Ammon's horn (tissue), 1 donor: ENCODE results near the gene DMD.
A peak's percentile ranks its signal among the peaks of the same experiment; 100 is the strongest.

Experiments
- DNase-seq: peaks from one replicate; pipeline ENCODE4 v3.0.0-alpha.2; 2016; ENCODE audit warnings: low spot score

Gene DMD

DNA sequence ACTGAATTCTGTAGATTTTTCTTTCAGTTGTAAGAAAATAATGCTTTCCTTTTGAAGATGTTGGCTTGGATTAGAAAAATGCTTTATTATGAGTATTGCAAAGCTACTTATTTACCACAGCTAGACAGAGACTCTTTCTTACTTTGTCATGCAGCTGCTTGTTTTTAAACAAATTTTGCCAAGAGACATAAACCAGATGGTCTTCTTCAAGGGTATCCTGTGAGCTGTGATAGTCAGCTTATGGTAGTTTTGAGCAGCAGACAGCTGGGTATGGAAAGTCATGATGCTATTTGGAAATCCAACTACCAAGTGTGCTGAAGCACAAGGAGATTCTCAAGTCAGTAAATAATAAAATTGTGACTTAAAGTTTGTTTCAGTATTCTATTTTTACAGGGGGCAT is 941.5 kb downstream of the DMD start:
- no peak for DNase-seq

DNA sequence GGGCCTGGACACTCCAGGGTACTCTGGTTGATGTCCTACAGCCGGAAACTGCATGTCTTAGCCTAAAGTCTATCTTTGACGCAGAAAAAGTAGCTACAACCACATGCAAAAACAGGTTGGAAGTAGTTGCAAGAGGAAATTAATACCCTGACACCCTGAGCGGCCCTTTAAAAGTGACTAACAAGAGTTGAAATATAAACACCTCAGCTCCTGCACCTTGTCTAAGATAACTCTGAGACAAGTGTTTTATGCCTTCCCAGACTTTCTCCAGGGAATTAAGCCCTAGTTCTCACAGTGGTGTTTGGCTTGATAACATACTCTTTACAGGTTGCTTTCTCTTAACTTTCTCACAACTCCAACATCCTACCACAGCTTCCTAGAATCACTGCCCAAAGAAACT is 943.1 kb downstream of the DMD start:
- no peak for DNase-seq

DNA sequence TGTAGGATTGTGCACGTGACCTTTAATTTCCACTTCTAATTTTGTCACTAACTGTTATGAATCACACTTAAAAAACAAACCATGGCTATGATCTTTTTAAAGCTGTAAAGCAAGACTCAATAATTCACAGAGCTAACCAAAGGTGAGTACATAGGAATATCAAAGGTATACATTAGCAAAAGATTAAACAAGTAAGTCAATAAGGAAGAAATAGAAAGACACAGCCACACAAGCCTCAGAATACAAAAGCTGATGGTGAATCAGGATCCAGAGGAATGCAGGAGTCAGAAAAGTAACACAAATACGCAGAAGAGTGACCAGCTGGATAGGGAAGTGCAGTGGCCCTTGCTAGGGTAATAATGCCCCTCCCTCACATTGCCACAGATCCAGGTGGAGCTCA is 943.6 kb downstream of the DMD start:
- DNase-seq: no peak

DNA sequence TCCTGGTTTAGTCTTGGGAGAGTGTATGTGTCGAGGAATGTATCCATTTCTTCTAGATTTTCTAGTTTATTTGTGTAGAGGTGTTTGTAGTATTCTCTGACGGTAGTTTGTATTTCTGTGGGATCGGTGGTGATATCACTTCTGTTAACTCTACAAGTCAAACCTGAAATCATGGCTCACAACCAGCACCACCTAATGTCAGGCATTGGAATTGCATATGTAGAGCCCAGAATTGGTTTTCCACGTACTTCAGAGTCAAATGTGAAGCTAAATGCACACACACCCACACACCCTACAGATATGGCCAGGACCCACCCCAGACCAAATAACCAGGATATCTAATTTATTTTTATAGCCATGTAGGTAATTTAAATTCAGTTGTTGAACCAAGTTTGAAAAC is 964.7 kb downstream of the DMD start:
- DNase-seq: peak; percentile 6

DNA sequence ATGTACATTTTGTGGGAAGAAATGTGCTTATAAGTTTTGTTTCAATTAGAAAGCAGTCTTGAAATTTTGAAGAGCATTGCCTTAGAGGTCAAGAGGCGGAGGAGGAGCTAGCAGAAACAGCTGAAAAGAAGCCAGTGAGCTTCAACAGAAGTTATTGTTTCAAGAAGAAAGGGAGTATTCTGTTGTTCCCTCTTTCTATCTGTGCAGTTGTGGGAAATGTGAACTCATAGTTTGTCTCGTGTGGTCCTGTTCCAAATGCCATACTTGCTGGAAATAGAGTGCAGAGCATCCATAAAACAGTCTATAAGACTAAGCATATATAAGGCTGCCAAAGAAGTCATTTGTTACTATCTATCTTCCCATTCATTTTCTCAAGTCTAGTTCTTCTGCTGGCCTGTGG is 1015.7 kb downstream of the DMD start:
- peak; percentile 70 for DNase-seq

DNA sequence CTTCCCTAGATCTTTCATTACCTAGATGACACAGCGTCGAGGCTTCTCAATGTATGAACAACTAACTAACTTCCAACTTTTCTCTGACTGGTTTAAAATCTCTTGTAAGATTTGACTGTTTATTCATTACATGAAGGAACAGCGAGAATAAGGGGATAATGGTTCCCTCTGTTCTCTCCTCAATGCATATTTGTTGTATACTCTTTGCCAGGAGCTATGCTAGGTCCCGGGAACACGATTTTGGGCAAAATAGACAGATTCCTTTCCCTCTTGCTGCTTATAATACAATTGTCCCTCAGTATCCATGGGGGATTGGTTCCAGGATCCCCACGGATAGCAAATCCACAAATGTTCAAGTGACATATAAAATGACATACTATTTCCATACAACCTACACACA is 1020.0 kb downstream of the DMD start:
- DNase-seq: no peak

DNA sequence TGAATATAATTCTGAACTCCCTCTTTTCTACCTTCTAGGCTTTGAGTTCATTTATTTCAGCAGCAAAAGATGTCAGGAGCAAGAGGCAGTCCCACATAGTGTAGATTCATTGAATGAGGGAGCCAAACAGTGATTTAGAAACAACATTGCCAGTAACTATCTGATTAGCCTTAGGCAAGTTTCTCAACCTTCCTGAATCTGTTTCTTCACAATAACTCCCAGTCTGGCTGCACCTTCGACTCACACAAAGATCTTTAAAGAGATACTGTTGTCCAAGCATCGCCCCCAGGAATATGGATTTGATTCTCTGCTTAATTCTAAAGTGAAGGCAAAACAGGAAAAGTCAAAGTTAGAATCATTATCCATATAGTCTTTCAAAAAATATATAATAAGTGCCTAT is 1026.2 kb downstream of the DMD start:
- no peak for DNase-seq

DNA sequence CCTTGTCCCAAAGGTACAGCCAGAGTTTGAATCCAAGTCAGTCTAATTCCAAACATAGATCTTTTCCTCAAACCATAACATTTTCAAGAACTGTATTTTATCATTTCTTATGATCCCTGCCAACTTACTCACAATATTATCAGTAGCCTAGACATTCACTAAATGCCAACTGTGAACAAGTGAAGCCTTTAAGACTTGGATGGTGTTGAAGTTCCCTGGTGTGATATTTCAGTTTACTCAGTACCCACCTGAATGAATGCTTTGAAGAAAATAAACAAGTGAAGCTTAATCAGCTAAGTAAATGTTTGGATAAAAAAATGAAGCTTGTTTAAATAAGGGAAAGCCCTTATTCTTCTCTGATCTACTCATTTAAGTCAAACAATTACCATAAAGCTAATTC is 1028.3 kb downstream of the DMD start:
- no peak for DNase-seq

DNA sequence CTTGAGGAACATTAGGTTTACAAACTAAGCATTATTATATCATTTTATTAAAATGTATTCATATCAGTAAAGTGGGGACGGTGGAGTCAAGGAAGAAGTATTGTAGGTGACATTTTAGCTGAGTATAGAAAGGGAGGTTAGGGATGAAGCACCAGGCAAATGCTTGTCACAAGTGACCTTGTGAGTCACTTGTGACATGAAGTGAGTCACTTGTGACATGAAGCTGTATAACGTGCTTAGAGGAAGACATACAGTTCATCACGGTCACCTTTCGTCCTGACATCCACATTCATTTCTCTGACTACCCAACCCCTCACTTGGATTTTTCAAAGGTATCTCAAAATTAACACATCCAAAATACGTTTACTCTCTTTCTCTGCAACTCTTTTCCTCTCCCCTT is 1034.8 kb downstream of the DMD start:
- no peak for DNase-seq

DNA sequence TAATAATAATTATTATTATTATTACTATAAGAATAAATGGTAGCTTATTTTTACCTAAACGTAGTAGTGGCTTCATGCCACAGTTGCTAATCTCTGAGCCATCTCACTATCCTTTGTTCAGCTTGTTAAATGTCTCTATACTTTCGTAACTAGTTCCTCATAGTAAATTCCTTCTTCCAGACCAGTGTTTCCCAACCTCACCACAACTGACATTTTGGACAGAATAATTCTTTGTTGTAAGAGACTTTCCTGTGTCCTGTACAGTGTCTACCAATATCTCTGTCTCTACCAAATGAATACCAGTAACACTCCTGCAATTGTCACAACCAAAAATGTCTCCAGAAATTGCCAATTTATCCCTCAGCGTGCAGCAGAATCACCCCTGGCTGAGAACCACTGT is 1040.9 kb downstream of the DMD start:
- no peak for DNase-seq

DNA sequence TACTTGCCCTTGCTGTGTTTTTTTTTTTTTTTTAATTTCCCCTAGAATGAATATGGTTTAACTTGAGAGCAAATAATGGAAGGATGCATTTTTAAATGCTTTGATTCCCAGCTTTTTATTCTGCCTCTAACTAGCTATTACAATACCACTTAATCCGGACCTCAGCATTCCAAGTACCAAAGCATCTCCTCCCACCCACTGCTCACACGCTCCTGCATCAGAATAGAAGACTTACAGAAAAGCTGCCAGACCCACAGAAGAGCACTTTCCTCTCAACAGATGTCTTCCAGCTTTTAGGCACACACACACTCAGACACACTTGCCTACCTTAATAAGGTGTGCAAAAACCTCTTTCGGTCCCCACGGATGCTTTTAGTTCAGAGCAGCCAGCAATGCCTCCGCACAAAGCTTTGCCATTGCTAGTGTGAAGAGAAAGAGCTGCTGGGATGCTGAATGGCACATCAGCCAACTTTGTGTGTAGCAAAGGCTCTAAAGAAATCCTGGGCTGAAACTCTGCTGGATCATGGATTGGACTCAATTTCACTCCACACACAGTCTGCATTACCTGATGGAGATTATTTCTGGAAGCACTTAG is 1056.2 kb downstream of the DMD start:
- DNase-seq: peak; percentile 36

DNA sequence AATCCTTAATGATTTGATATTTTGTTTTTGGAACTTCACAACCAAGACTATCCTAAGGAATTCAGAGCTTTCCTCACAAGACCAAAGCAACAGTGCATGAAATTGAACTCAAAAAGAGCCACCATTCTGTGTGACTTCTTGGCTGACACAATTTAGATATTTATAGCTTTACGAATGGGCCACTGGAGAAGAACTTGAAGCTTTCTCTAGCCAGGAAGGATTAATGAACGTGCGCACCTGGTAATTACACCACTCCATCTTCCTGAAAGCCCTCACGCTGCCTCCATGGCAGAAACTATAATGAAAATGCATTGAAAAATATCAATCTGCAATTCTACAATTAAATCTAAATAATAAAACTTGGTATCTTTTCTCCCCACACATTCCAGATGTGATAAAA is 1057.8 kb downstream of the DMD start:
- no peak for DNase-seq

DNA sequence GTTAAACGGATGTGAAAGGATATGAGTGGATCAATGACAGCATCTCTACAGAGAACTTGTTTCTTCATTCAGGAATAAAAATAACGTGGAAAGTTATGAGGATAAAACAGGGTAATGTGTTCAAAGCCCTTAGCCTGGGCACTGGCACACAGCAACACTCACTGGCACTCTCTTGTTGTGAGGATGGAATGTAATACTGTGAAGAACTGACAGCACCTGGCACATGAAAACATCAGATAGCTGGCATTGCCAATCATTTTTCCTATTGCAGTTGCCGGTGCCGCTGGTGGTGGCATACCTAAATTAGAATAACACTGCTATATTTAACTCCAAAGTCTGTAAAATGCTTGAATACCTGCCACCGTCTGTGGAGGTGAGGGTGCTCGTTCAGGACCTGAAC is 1061.2 kb downstream of the DMD start:
- DNase-seq: no peak

DNA sequence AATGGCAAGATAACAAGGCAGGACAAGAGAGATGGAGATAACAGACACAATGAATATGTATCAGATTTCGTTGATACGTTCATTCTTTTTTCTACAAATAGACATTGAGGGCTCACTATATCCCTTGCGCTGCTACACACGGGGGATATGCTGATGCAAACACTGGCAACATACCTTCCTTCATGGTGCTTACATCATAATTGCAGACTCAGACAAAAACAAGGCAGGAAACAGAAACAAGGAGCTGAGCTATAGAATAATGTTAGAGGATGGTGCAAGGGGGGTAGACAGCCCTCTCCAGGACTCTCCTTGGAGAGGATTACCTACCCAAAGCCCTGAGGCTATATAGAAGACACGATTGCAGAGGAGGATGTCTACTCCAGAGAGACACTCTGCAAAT is 1069.5 kb downstream of the DMD start:
- DNase-seq: no peak

DNA sequence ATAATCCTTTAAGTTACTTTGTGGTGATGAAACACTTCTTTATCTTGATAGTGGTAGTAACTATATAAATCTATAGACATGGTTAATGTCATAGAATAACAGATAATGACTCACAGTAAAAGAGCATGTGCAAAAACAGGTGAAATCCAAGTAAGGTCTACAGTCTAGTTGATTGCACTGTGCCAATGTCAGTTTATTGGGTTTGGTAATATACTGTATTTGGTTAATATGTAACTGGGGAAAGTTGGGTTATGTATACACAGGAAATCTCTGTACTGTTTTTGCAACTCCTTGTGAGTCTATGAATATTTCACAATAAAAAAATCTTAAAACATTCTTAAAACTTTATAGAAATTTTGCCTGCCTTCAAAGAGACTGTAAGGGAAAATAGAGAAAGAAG is 1071.9 kb downstream of the DMD start:
- no peak for DNase-seq

DNA sequence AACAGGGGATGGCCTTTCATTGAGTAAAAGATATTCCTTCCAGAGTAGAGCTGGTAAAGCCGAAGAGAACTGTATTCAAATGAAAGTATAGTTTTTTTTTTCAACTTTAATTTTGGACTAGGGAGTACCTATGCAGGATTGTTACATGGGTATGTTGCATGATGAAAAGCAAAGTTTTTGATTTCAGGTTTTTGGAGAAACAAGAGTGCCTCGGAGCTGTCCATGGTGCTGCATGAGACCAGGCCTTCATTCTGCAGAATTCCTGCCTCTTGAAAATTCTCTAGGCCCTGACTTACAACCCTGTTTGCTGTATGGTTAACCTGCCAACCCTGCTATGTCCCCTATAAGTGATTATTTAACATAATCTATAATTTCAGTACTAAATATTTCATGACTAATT is 1073.8 kb downstream of the DMD start:
- no peak for DNase-seq

DNA sequence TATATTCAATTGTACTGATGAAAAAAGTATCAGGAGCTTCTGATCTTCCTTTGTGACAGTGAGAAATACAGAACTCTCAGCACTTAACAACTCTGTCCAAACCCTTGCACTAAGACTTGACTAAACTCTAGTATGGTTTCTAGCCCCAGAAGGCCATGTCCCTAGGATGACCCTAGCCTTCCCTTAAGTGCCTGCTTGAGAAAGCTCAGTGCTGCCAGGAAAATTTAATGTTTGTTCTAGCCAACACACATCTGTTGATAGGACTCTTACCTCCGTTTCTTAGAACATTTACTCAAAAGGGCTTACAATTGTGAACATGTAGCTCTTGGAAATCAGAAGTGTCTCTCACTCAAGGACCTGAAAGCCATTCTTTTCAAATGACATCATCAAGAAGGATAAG is 1084.4 kb downstream of the DMD start:
- DNase-seq: no peak

DNA sequence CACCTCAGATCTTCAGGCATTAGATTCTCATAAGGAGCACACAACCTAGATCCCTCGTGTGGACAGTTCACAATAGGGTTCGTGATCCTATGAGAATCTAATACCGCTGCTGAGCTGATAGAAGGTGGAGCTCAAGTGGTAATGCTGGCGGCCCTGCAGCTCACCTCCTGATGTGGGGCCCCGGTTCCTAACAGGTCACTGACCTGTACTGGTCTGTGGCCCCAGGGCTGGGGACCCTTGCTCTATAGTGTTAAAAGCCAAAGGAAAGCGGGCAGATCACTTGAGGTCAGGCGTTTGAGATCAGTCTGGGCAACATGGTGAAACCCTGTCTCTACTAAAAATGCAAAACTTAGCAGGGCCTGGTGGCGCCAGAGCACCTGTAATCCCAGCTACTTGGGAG is 1092.5 kb downstream of the DMD start:
- no peak for DNase-seq

DNA sequence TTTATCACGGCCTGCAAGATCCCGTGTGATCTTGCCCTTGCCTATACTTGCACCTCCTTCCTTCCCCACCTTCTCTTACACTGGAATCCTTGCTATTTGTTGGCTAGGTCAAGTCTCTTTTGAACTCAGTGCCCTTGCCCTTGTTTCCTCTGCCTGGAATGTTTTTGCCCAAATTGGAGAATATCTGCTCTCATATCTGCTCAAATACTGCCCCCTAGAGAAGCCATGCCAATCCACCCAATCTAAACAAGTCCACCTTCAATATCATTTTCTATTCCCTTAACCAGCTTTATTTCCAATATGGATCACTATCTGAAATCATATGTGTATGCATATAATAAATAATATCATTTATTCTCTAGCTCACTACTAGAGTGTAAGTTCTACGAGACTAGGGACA is 1095.3 kb downstream of the DMD start:
- DNase-seq: no peak

DNA sequence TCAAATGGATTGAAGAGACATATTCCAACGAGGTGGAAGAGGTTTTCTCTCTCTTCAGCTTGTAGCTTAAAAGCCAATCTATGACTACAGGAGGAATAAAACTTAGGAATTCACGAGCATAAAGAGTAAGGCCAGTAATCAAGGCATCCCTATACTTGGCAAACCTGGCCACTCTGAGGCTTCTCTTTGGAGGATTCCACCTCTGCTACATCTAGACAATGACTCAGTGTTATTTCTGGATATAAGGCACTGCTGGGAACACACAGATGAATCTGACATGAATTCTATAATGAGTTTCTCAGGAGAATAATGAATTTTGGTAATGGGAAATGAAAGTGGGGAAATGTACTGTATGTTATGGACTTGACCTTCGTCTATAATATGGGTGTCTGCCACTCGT is 1123.7 kb downstream of the DMD start:
- no peak for DNase-seq

DNA sequence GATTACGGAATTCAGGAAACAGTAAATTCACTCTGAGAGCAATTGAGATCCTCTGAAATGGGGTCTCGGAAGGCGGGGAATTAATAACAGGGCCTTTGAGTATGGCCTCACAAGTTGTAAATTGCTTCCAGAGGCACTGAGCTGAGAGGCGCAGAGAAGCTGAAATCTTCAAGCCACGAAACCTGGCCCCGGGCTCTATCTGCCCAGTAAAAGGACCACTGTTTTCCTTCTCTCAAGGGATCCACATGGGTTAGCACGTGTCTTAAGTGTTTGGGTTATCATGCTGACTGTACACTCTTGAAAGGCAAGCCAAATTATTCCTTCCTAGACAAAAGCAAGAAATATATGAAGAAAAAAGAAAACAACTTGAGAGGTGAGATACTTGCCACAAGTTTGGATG is 1126.6 kb downstream of the DMD start:
- no peak for DNase-seq

DNA sequence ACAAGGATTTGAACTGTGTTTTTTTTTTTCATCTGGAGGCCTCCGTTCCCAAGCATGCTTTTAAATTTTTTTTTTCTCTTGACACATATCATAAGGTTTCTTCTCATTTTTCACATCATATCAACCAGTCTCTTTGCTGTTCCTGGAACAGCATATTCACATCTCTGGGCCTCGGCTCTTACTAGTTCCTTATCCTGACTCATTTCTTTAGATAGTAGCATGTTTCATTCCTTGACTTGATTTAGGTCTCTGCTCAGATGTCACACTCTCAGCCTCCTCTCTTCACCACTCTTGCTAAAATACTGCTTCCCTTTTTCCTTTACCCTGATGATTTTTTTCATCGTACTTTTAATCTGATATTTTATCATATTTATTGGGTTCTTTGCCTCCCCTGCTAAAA is 1163.1 kb downstream of the DMD start:
- no peak for DNase-seq

DNA sequence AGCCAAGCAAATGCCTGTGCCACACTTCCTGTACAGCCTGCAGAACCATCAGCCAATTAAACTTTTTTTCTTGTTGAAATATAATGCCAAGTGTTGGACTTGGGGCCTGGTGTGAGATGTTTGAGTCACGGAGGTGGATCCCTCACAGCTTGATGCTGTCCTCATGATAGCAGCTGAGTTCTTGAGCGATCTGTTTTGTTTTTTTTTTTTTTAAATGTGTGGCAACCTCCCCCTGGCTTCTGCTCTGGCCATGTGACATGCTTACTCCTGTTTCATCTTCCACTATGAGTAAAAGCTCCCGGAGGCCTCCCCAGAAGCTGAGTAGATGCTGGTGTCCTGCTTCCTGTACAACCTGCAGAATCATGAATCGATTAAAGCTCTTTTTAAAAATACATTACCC is 1166.2 kb downstream of the DMD start:
- no peak for DNase-seq

DNA sequence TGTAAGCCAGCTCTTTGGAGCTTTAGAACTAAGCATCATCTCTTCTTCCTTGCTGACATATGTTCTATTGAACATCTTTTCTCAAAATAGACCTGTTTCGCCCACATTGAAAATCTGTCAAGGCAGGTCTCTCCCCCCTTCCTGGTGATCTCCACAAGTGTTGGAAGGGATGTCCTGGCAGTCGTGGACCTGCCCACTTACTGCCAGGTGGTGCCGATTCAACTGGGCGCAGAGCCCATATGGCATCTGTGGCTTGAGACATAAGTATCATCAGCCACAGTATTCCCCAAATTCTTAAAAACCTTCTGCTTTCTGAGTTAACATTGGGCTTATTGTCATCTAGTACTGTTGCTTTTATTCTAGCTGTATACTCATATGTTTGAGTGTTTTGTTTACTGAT is 1170.2 kb downstream of the DMD start:
- peak; percentile 9 for DNase-seq

DNA sequence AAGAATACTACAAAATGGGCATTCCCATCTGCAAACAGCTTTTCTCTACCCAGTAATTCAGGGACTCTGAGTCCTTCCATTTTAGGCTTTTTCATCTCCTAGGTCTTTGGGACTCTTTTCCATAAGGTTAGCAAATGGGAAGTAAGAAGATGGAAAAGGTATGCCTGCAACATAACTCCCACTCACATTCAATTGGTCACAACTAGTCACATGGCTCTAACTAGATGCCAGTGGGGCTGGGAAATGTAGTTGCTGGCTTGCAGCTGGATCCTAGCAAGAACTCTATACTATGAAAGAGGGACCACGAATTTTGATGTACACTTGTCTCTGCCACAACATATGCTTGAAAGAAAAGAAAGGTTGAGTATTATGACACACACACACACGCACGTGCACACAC is 1184.6 kb downstream of the DMD start:
- no peak for DNase-seq
